IPS-11a (cell line): ENCODE data around the gene PALM2AKAP2.
"Not testable (repeated sequence)": the region's sequence is repeated elsewhere in the genome, so short reads cannot be mapped to it uniquely, and the experiment has no call there.

Source experiments
- H3K4me3 ChIP-seq: one replicate; pipeline ENCODE4 v1.5.1; 2013; ENCODE audit warnings: low read depth, low read length, control low read depth

The PALM2AKAP2 gene

GRCh38 chr9:109802491-109802890 lies 22.5 kb downstream of the PALM2AKAP2 start:
- no peak overlapping the region for H3K4me3 ChIP-seq

GRCh38 chr9:109805050-109805449 lies 25.1 kb downstream of the PALM2AKAP2 start:
- H3K4me3 ChIP-seq = no peak overlapping the region

GRCh38 chr9:109806506-109807115 lies 26.6 kb downstream of the PALM2AKAP2 start:
- no peak overlapping the region for H3K4me3 ChIP-seq

- H3K4me3 ChIP-seq = no peak overlapping the region
Measured at GRCh38 chr9:109811876-109812275, 31.9 kb downstream of the PALM2AKAP2 start.

GRCh38 chr9:109812331-109812730 lies 32.3 kb downstream of the PALM2AKAP2 start:
- no peak overlapping the region for H3K4me3 ChIP-seq

GRCh38 chr9:109812818-109813281 lies 32.9 kb downstream of the PALM2AKAP2 start:
- H3K4me3 ChIP-seq = no peak overlapping the region

GRCh38 chr9:109813303-109813702 lies 33.3 kb downstream of the PALM2AKAP2 start:
- no peak overlapping the region for H3K4me3 ChIP-seq

- H3K4me3 ChIP-seq = no peak overlapping the region
Measured at GRCh38 chr9:109813829-109814228, 33.8 kb downstream of the PALM2AKAP2 start.

- H3K4me3 ChIP-seq = no peak overlapping the region
Measured at GRCh38 chr9:109815366-109815947, 35.5 kb downstream of the PALM2AKAP2 start.

- no peak overlapping the region for H3K4me3 ChIP-seq
Measured at GRCh38 chr9:109816490-109816889, 36.5 kb downstream of the PALM2AKAP2 start.

GRCh38 chr9:109817146-109817845 lies 37.3 kb downstream of the PALM2AKAP2 start:
- no peak overlapping the region for H3K4me3 ChIP-seq

- no peak overlapping the region for H3K4me3 ChIP-seq
Measured at GRCh38 chr9:109817846-109818472, 38.0 kb downstream of the PALM2AKAP2 start.

GRCh38 chr9:109821711-109822110 lies 41.7 kb downstream of the PALM2AKAP2 start:
- no peak overlapping the region for H3K4me3 ChIP-seq

GRCh38 chr9:109825383-109825782 lies 45.4 kb downstream of the PALM2AKAP2 start:
- not testable (repeated sequence) for H3K4me3 ChIP-seq

- H3K4me3 ChIP-seq = no peak overlapping the region
Measured at GRCh38 chr9:109826559-109826958, 46.6 kb downstream of the PALM2AKAP2 start.

- no peak overlapping the region for H3K4me3 ChIP-seq
Measured at GRCh38 chr9:109828254-109828653, 48.3 kb downstream of the PALM2AKAP2 start.
